Immature natural killer cell (primary cell): Measurements from ENCODE around the gene SYT14. TPM values are rescaled to one million over a fixed set of nuclear protein-coding genes. Genes with fewer than 3 reads are reported as not detected.
"Not testable (repeated sequence)": the region's sequence is repeated elsewhere in the genome, so short reads cannot be mapped to it uniquely, and the experiment has no call there.

Source experiments
- DNase-seq, 3 donors: peaks; one replicate each; pipeline ENCODE4 v3.0.0; 2022; ENCODE audit warnings: mixed read lengths in 1 of 3
- H3K27ac Mint-ChIP-seq, 6 donors: one replicate each; pipeline ENCODE4 v1.8.0; 2020; ENCODE audit warnings: mixed read lengths in 6 of 6, mild to moderate bottlenecking in 5 of 6, inconsistent platforms in 4 of 6, moderate library complexity in 3 of 6
- H3K27me3 Mint-ChIP-seq, 3 donors: one replicate each; pipeline ENCODE4 v1.8.0; 2020 to 2021; ENCODE audit warnings: low read depth in 3 of 3, mild to moderate bottlenecking in 3 of 3, mixed read lengths in 3 of 3, moderate library complexity in 3 of 3, inconsistent platforms in 1 of 3
- H3K36me3 Mint-ChIP-seq, 3 donors: one replicate each; pipeline ENCODE4 v1.8.0; 2020; ENCODE audit warnings: mixed read lengths in 3 of 3, inconsistent platforms in 2 of 3, mild to moderate bottlenecking in 2 of 3
- H3K4me1 Mint-ChIP-seq, 2 donors: one replicate each; pipeline ENCODE4 v1.8.0; 2020; ENCODE audit warnings: inconsistent platforms in 2 of 2, mild to moderate bottlenecking in 2 of 2, mixed read lengths in 2 of 2, moderate library complexity in 1 of 2
- H3K4me3 Mint-ChIP-seq, 5 donors: one replicate each; pipeline ENCODE4 v1.8.0; 2020; ENCODE audit warnings: mild to moderate bottlenecking in 5 of 5, mixed read lengths in 5 of 5, inconsistent platforms in 3 of 5, moderate library complexity in 3 of 5
- H3K9me3 Mint-ChIP-seq, 6 donors: one replicate each; pipeline ENCODE4 v1.8.0; 2020; ENCODE audit warnings: mild to moderate bottlenecking in 6 of 6, mixed read lengths in 6 of 6, inconsistent platforms in 4 of 6, moderate library complexity in 3 of 6
- polyA plus RNA-seq, 3 donors: library from polyadenylated mRNA; unstranded; fragments of 300-500 nt; fragmentation: Illumina TruSeq; gene quantifications; one replicate each; pipeline ENCODE4 v1.2.3, GENCODE V29; 2021

Gene SYT14
- polyA plus RNA-seq, 3 donors from 2014 or later = not detected

GRCh38 chr1:210021145-210021860 is 83.3 kb downstream of the SYT14 start:
- no peak overlapping the region for H3K27ac Mint-ChIP-seq
- H3K4me3 Mint-ChIP-seq = no peak overlapping the region
- H3K27me3 Mint-ChIP-seq = peaks cover 1 to 3% (median 2%) of the 10 kb centered on the region in 3 donors
- H3K9me3 Mint-ChIP-seq = no peaks in the 10 kb centered on the region
- H3K36me3 Mint-ChIP-seq = no peaks in the 10 kb centered on the region
- DNase-seq = no peak
- H3K4me1 Mint-ChIP-seq = no peaks in the 10 kb centered on the region

- H3K9me3 Mint-ChIP-seq = no peaks in the 10 kb centered on the region
- no peak for DNase-seq
- no peaks in the 10 kb centered on the region for H3K36me3 Mint-ChIP-seq
- no peak overlapping the region for H3K4me3 Mint-ChIP-seq
- H3K4me1 Mint-ChIP-seq = no peaks in the 10 kb centered on the region
- H3K27ac Mint-ChIP-seq = no peak overlapping the region
- H3K27me3 Mint-ChIP-seq = no peaks in the 10 kb centered on the region
Observed at GRCh38 chr1:210022044-210022443, 84.0 kb downstream of the SYT14 start.

- H3K9me3 Mint-ChIP-seq = peaks cover 0 to 3% (median 0%) of the 10 kb centered on the region in 6 donors
- H3K27ac Mint-ChIP-seq = no peak overlapping the region
- H3K27me3 Mint-ChIP-seq = peaks cover 0 to 1% (median 0%) of the 10 kb centered on the region in 3 donors
- no peaks in the 10 kb centered on the region for H3K36me3 Mint-ChIP-seq
- no peak overlapping the region for H3K4me3 Mint-ChIP-seq
- no peaks in the 10 kb centered on the region for H3K4me1 Mint-ChIP-seq
- DNase-seq = no peak
Observed at GRCh38 chr1:210024282-210024681, 86.3 kb downstream of the SYT14 start.

- H3K27me3 Mint-ChIP-seq = peaks cover 0 to 1% (median 0%) of the 10 kb centered on the region in 3 donors
- peaks cover 0 to 3% (median 0%) of the 10 kb centered on the region in 6 donors for H3K9me3 Mint-ChIP-seq
Observed at GRCh38 chr1:210024996-210025395, 87.0 kb downstream of the SYT14 start.

GRCh38 chr1:210025870-210026269 is 87.9 kb downstream of the SYT14 start:
- H3K4me3 Mint-ChIP-seq = no peak overlapping the region

More at GRCh38 chr1:210024996-210025395, 87.0 kb downstream of the SYT14 start:
- no peak overlapping the region for H3K27ac Mint-ChIP-seq
- no peak overlapping the region for H3K4me3 Mint-ChIP-seq
- H3K4me1 Mint-ChIP-seq = no peaks in the 10 kb centered on the region
- no peaks in the 10 kb centered on the region for H3K36me3 Mint-ChIP-seq
- no peak for DNase-seq

GRCh38 chr1:210027994-210028393 is 90.0 kb downstream of the SYT14 start:
- Mint-ChIP-seq H3K4me3 (no peak overlapping the region), H3K27ac (no peak overlapping the region), H3K4me1 (no peaks in the 10 kb centered on the region), H3K36me3 (no peaks in the 10 kb centered on the region), H3K9me3 (peaks cover 0 to 11% (median 4%) of the 10 kb centered on the region in 6 donors), H3K27me3 (peaks cover 0 to 5% (median 1%) of the 10 kb centered on the region in 3 donors)
- no peak for DNase-seq

More at GRCh38 chr1:210025870-210026269, 87.9 kb downstream of the SYT14 start:
- peaks cover 0 to 8% (median 3%) of the 10 kb centered on the region in 6 donors for H3K9me3 Mint-ChIP-seq
- H3K4me1 Mint-ChIP-seq = no peaks in the 10 kb centered on the region
- H3K27me3 Mint-ChIP-seq = peaks cover 0 to 1% (median 0%) of the 10 kb centered on the region in 3 donors
- H3K27ac Mint-ChIP-seq = no peak overlapping the region
- no peak for DNase-seq
- H3K36me3 Mint-ChIP-seq = no peaks in the 10 kb centered on the region

- Mint-ChIP-seq H3K4me3 (no peak overlapping the region), H3K4me1 (no peaks in the 10 kb centered on the region), H3K36me3 (no peaks in the 10 kb centered on the region), H3K27me3 (peaks cover 1 to 5% (median 2%) of the 10 kb centered on the region in 3 donors), H3K9me3 (peaks cover 0 to 13% (median 4%) of the 10 kb centered on the region in 6 donors), H3K27ac (no peak overlapping the region)
- no peak for DNase-seq
Observed at GRCh38 chr1:210031473-210031872, 93.5 kb downstream of the SYT14 start.

- Mint-ChIP-seq H3K9me3 (peaks cover 0 to 13% (median 4%) of the 10 kb centered on the region in 6 donors), H3K4me3 (no peak overlapping the region), H3K4me1 (no peaks in the 10 kb centered on the region), H3K27ac (no peak overlapping the region), H3K27me3 (peaks cover 0 to 3% (median 0%) of the 10 kb centered on the region in 3 donors), H3K36me3 (no peaks in the 10 kb centered on the region)
- DNase-seq = no peak
Observed at GRCh38 chr1:210043058-210043457, 105.0 kb downstream of the SYT14 start.

- H3K4me3 Mint-ChIP-seq = no peak overlapping the region
- peaks cover 0 to 9% (median 5%) of the 10 kb centered on the region in 6 donors for H3K9me3 Mint-ChIP-seq
- no peak overlapping the region for H3K27ac Mint-ChIP-seq
- no peaks in the 10 kb centered on the region for H3K4me1 Mint-ChIP-seq
- DNase-seq = no peak
- H3K27me3 Mint-ChIP-seq = peaks cover 0 to 1% (median 0%) of the 10 kb centered on the region in 3 donors
- no peaks in the 10 kb centered on the region for H3K36me3 Mint-ChIP-seq
Observed at GRCh38 chr1:210049616-210050015, 111.6 kb downstream of the SYT14 start.

- not testable (repeated sequence) for H3K27me3 Mint-ChIP-seq, H3K4me1 Mint-ChIP-seq, H3K9me3 Mint-ChIP-seq, DNase-seq, H3K36me3 Mint-ChIP-seq, H3K27ac Mint-ChIP-seq, H3K4me3 Mint-ChIP-seq
Observed at GRCh38 chr1:210050491-210050890, 112.5 kb downstream of the SYT14 start.

GRCh38 chr1:210053126-210053525 is 115.1 kb downstream of the SYT14 start:
- peaks cover 0 to 2% (median 1%) of the 10 kb centered on the region in 3 donors for H3K27me3 Mint-ChIP-seq
- DNase-seq = no peak
- H3K9me3 Mint-ChIP-seq = peaks cover 0 to 14% (median 6%) of the 10 kb centered on the region in 6 donors
- H3K4me1 Mint-ChIP-seq = no peaks in the 10 kb centered on the region
- H3K36me3 Mint-ChIP-seq = no peaks in the 10 kb centered on the region
- no peak overlapping the region for H3K27ac Mint-ChIP-seq
- no peak overlapping the region for H3K4me3 Mint-ChIP-seq

- no peak for DNase-seq
- H3K9me3 Mint-ChIP-seq = peaks cover 0 to 5% (median 0%) of the 10 kb centered on the region in 6 donors
- H3K4me1 Mint-ChIP-seq = no peaks in the 10 kb centered on the region
Observed at GRCh38 chr1:210057593-210057992, 119.6 kb downstream of the SYT14 start.

GRCh38 chr1:210061992-210062391 is 124.0 kb downstream of the SYT14 start:
- no peak overlapping the region for H3K27ac Mint-ChIP-seq
- H3K9me3 Mint-ChIP-seq = peaks cover 0 to 5% (median under 1%) of the 10 kb centered on the region in 6 donors
- H3K4me3 Mint-ChIP-seq = no peak overlapping the region
- no peak for DNase-seq
- no peaks in the 10 kb centered on the region for H3K4me1 Mint-ChIP-seq
- no peaks in the 10 kb centered on the region for H3K36me3 Mint-ChIP-seq
- H3K27me3 Mint-ChIP-seq = peaks cover 2% of the 10 kb centered on the region in 3 donors

More at GRCh38 chr1:210057593-210057992, 119.6 kb downstream of the SYT14 start:
- Mint-ChIP-seq H3K27me3 (peaks cover 0 to 2% (median 0%) of the 10 kb centered on the region in 3 donors), H3K4me3 (no peak overlapping the region), H3K36me3 (no peaks in the 10 kb centered on the region), H3K27ac (no peak overlapping the region)

GRCh38 chr1:210070531-210070930 is 132.5 kb downstream of the SYT14 start:
- H3K27ac Mint-ChIP-seq = no peak overlapping the region

More at GRCh38 chr1:210070531-210070930, 132.5 kb downstream of the SYT14 start:
- H3K9me3 Mint-ChIP-seq = peaks cover 0 to 9% (median 4%) of the 10 kb centered on the region in 6 donors
- no peak for DNase-seq
- peaks cover 0 to 2% (median 2%) of the 10 kb centered on the region in 3 donors for H3K27me3 Mint-ChIP-seq
- no peaks in the 10 kb centered on the region for H3K4me1 Mint-ChIP-seq
- no peak overlapping the region for H3K4me3 Mint-ChIP-seq
- no peaks in the 10 kb centered on the region for H3K36me3 Mint-ChIP-seq
